K562 (cell line): Measurements from ENCODE around the gene EHBP1L1. TPM values are rescaled to one million over a fixed set of nuclear protein-coding genes. Genes with fewer than 3 reads are reported as not detected.

Experiments used
- BACH1 ChIP-seq: fragments of 200-800 bp; sonication (Bioruptor generic); IDR thresholded peaks from 2 replicates; pipeline ENCODE4 v1.6.1; 2016; ENCODE audit warnings: missing genetic modification characterization, missing compliant biosample characterization
- BDP1 ChIP-seq: IDR thresholded peaks from 3 replicates; pipeline ENCODE4 v1.6.1; 2011; ENCODE audit not compliant: insufficient read length, insufficient read depth
- CCNT2 ChIP-seq: IDR thresholded peaks from 2 replicates; pipeline ENCODE4 v1.6.1; 2011; ENCODE audit warnings: borderline replicate concordance, low read depth, mild to moderate bottlenecking, moderate library complexity, mixed read lengths, low read length; ENCODE audit not compliant: insufficient read length; ENCODE audit errors: extremely low read depth
- COPS2 ChIP-seq: fragments of 450-650 bp; conservative IDR thresholded peaks from 2 replicates; pipeline ENCODE4 v1.6.1; 2016; ENCODE audit warnings: mild to moderate bottlenecking, moderate library complexity
- ELF1 ChIP-seq: fragments of 200-800 bp; sonication (Bioruptor generic); IDR thresholded peaks from 2 replicates; pipeline ENCODE4 v1.6.1; 2016; ENCODE audit warnings: missing genetic modification characterization, missing compliant biosample characterization
- EP300 ChIP-seq: IDR thresholded peaks from 2 replicates; pipeline ENCODE4 v1.6.1; 2012; ENCODE audit warnings: low read length, improper control_type of control experiment
- MAFK ChIP-seq: IDR thresholded peaks from 2 replicates; pipeline ENCODE4 v1.6.1; 2011; ENCODE audit warnings: low read length, improper control_type of control experiment
- MCM7 ChIP-seq, 2 experiments: fragments of 450-650 bp; IDR thresholded peaks; 2 replicates each; pipeline ENCODE4 v1.6.1; 2016 to 2018
- MTA3 ChIP-seq: fragments of 450-650 bp; formaldehyde crosslinking; IDR thresholded peaks from 2 replicates; pipeline ENCODE4 v1.6.1; 2017; ENCODE audit warnings: mild to moderate bottlenecking, borderline replicate concordance
- NRF1 ChIP-seq, 2 experiments: fragments of 450-650 bp; IDR thresholded peaks in 1 of 2; conservative IDR thresholded peaks in 1 of 2; 2 replicates each; pipeline ENCODE4 v1.6.1; 2014; ENCODE audit warnings: mild to moderate bottlenecking in 2 of 2
- PCBP1 ChIP-seq: fragments of 200-400 bp; formaldehyde crosslinking; IDR thresholded peaks from 2 replicates; pipeline ENCODE4 v1.6.1; 2018; ENCODE audit warnings: mild to moderate bottlenecking, low read depth, low read length; ENCODE audit not compliant: poor library complexity, severe bottlenecking
- POLR2G ChIP-seq: fragments of 200-400 bp; formaldehyde crosslinking; IDR thresholded peaks from 2 replicates; pipeline ENCODE4 v1.6.1; 2017; ENCODE audit warnings: low read depth, mild to moderate bottlenecking, antibody characterized with exemption, low read length, moderate library complexity
- RBM17 ChIP-seq: fragments of 200-400 bp; formaldehyde crosslinking; IDR thresholded peaks from 2 replicates; pipeline ENCODE4 v1.6.1; 2017; ENCODE audit warnings: low read depth, mild to moderate bottlenecking, low read length, borderline replicate concordance
- SIN3B ChIP-seq: fragments of 450-650 bp; IDR thresholded peaks from 2 replicates; pipeline ENCODE4 v1.6.1; 2017; ENCODE audit warnings: low read depth, mild to moderate bottlenecking, moderate library complexity
- TGIF2 ChIP-seq: sonication (generic); formaldehyde crosslinking; IDR thresholded peaks from 2 replicates; pipeline ENCODE4 v1.8.1; 2022; ENCODE audit warnings: mild to moderate bottlenecking, missing genetic modification reagents, moderate library complexity
- YY1 ChIP-seq, 3 experiments: IDR thresholded peaks; 2 replicates each; pipeline ENCODE4 v1.6.1; 2011; ENCODE audit warnings: low read length in 2 of 3, mild to moderate bottlenecking in 2 of 3, moderate library complexity in 2 of 3, borderline replicate concordance in 1 of 3, control low read depth in 1 of 3, low read depth in 1 of 3; ENCODE audit not compliant: insufficient read depth in 3 of 3, insufficient replicate concordance in 2 of 3, control insufficient read depth in 1 of 3, insufficient read length in 1 of 3; ENCODE audit errors: extremely low read depth in 1 of 3
- ZNF175 ChIP-seq: fragments of 200-800 bp; sonication (Bioruptor generic); IDR thresholded peaks from 2 replicates; pipeline ENCODE4 v1.6.1; 2016; ENCODE audit warnings: low read depth, mild to moderate bottlenecking, missing genetic modification characterization, missing compliant biosample characterization
- ZNF764 ChIP-seq: fragments of 250-450 bp; sonication (Bioruptor Pico); IDR thresholded peaks from 2 replicates; pipeline ENCODE4 v1.4.0; 2020; ENCODE audit warnings: low read depth, mild to moderate bottlenecking, moderate library complexity
- polyA plus RNA-seq, 8 experiments: library from polyadenylated mRNA; depleted of rRNA in 4 of 8; stranded (reverse) in 5 of 8; unstranded in 3 of 8; fragments of >200 nt; fragmentation: Nextera tagmentation in 2 of 8; fragmentation: Illumina TruSeq in 1 of 8; extraction: Ambion mirVana in 2 of 8; extraction: Trizol in 1 of 8; gene quantifications; 2 replicates each; pipeline versions ENCODE4 v1.2.1 to v1.2.3, GENCODE V29; 2011 to 2014; ENCODE audit warnings: inconsistent platforms in 1 of 8, missing spikeins in 1 of 8
- total RNA-seq, 7 experiments: library from RNA; depleted of rRNA in 6 of 7; stranded (reverse); fragments of >200 nt in 6 of 7; fragmentation: Illumina TruSeq in 2 of 7; extraction: Trizol in 2 of 7; gene quantifications; 2 replicates each; pipeline versions ENCODE4 v1.2.1 to v1.2.3, GENCODE V29; 2011 to 2021; ENCODE audit warnings: low replicate concordance in 1 of 7
- TF ChIP-seq, protein P1 (sequence below): sonication (generic); formaldehyde crosslinking; IDR thresholded peaks from 2 replicates; pipeline ENCODE4 v1.8.0; 2022; ENCODE audit warnings: mild to moderate bottlenecking, low read depth, missing genetic modification reagents
- TF ChIP-seq, protein P2 (sequence below): fragments of 450-650 bp; formaldehyde crosslinking; IDR thresholded peaks from 2 replicates; pipeline ENCODE4 v1.4.0; 2020; ENCODE audit warnings: mild to moderate bottlenecking
- TF ChIP-seq, protein P3 (sequence below): sonication (generic); formaldehyde crosslinking; IDR thresholded peaks from 2 replicates; pipeline ENCODE4 v1.8.1; 2023; ENCODE audit warnings: mild to moderate bottlenecking, missing genetic modification reagents
- TF ChIP-seq, protein P4 (sequence below): IDR thresholded peaks from 3 replicates; pipeline ENCODE4 v1.6.1; 2011; ENCODE audit warnings: borderline replicate concordance, mild to moderate bottlenecking; ENCODE audit not compliant: insufficient read length, insufficient read depth

Gene EHBP1L1
- total and polyA plus RNA-seq, 9 of the 15 experiments (the other 6 are each of a cell fraction or from before 2014, with no cell fraction given) = 0.03 to 87.1 (median 26.3) TPM

DNA sequence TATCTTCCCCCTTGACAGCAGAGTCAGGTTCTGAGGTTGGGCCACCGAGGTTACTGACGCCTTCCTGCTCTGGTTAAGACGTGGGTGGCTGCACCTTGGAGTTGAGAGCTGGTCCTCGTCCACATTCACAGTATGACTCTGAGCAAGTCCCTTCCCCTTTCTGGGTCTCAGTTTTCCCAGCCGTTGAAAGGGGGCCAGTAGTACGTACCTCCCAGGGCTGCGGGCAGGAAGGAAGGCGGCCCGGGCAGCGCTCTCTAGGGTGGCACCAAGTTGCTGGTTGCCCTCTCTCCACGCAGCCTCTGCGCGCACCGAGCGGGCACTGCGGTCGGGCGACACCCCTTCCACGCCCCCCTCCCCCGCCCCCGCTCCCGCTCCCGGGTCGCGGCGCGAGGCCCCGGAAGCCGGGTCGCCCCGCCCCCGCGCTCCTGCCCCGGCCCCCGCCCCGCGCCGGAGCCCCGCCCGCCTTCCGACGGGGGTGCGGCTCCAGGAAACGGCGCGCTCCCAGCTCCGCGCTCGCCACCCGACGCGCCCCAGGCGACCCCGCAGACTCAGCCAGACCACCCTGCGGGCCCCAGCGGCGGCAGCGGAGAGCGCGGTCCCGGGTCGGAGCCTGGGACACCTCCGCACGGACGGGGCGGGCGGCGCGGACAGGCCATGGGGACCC, at the start of gene EHBP1L1 (continued):
- TF ChIP-seq MCM7 (IDR thresholded peaks at IDR 0.05) = no peak
- no peak for TF ChIP-seq EP300
- peak in 1 of 3 experiments; percentile 19 for TF ChIP-seq YY1 (IDR thresholded peaks at IDR 0.05; ENCODE audit: borderline replicate concordance in 1 of 3, control insufficient read depth in 1 of 3, extremely low read depth in 1 of 3, insufficient read depth in 3 of 3, insufficient read length in 1 of 3, insufficient replicate concordance in 2 of 3, low read depth in 1 of 3, low read length in 2 of 3)
- TF ChIP-seq ZNF764 (CRISPR knock-in tag) = no peak
- TF ChIP-seq ELF1 (tag) = peak; percentile 78
- no peak for TF ChIP-seq PCBP1
- TF ChIP-seq MTA3 = peak; percentile 9; the same call in 1 of the 2 replicates
- no peak for TF ChIP-seq TGIF2 (CRISPR knock-in tag)
- TF ChIP-seq, protein P1, sequence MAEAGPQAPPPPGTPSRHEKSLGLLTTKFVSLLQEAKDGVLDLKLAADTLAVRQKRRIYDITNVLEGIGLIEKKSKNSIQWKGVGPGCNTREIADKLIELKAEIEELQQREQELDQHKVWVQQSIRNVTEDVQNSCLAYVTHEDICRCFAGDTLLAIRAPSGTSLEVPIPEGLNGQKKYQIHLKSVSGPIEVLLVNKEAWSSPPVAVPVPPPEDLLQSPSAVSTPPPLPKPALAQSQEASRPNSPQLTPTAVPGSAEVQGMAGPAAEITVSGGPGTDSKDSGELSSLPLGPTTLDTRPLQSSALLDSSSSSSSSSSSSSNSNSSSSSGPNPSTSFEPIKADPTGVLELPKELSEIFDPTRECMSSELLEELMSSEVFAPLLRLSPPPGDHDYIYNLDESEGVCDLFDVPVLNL (CRISPR knock-in tag) = no peak
- no peak for TF ChIP-seq RBM17
- no peak for TF ChIP-seq BACH1 (tag)
- peak in 1 of 2 experiments; percentile 39; a peak in 2 of 4 replicates for TF ChIP-seq NRF1 (conservative IDR thresholded peaks at IDR 0.05 in 1 of 2, IDR thresholded peaks at IDR 0.05 in 1 of 2)
- TF ChIP-seq CCNT2 = no peak
- TF ChIP-seq COPS2 = no peak
- TF ChIP-seq, protein P2, sequence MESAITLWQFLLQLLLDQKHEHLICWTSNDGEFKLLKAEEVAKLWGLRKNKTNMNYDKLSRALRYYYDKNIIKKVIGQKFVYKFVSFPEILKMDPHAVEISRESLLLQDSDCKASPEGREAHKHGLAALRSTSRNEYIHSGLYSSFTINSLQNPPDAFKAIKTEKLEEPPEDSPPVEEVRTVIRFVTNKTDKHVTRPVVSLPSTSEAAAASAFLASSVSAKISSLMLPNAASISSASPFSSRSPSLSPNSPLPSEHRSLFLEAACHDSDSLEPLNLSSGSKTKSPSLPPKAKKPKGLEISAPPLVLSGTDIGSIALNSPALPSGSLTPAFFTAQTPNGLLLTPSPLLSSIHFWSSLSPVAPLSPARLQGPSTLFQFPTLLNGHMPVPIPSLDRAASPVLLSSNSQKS = no peak
- TF ChIP-seq, protein P3, sequence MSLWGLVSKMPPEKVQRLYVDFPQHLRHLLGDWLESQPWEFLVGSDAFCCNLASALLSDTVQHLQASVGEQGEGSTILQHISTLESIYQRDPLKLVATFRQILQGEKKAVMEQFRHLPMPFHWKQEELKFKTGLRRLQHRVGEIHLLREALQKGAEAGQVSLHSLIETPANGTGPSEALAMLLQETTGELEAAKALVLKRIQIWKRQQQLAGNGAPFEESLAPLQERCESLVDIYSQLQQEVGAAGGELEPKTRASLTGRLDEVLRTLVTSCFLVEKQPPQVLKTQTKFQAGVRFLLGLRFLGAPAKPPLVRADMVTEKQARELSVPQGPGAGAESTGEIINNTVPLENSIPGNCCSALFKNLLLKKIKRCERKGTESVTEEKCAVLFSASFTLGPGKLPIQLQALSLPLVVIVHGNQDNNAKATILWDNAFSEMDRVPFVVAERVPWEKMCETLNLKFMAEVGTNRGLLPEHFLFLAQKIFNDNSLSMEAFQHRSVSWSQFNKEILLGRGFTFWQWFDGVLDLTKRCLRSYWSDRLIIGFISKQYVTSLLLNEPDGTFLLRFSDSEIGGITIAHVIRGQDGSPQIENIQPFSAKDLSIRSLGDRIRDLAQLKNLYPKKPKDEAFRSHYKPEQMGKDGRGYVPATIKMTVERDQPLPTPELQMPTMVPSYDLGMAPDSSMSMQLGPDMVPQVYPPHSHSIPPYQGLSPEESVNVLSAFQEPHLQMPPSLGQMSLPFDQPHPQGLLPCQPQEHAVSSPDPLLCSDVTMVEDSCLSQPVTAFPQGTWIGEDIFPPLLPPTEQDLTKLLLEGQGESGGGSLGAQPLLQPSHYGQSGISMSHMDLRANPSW (CRISPR knock-in tag) = no peak; the same call in 1 of the 2 replicates
- TF ChIP-seq, protein P4, sequence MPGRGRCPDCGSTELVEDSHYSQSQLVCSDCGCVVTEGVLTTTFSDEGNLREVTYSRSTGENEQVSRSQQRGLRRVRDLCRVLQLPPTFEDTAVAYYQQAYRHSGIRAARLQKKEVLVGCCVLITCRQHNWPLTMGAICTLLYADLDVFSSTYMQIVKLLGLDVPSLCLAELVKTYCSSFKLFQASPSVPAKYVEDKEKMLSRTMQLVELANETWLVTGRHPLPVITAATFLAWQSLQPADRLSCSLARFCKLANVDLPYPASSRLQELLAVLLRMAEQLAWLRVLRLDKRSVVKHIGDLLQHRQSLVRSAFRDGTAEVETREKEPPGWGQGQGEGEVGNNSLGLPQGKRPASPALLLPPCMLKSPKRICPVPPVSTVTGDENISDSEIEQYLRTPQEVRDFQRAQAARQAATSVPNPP = no peak
- no peak for TF ChIP-seq MAFK
- TF ChIP-seq SIN3B = peak; percentile 28; the same call in 1 of the 2 replicates
- TF ChIP-seq POLR2G = peak; percentile 76; the same call in 1 of the 2 replicates
- no peak for TF ChIP-seq ZNF175
- no peak for TF ChIP-seq BDP1
